ENCODE data around the gene OVOL1. TPM values are rescaled to one million over a fixed set of nuclear protein-coding genes. Genes with fewer than 3 reads are reported as not detected.

The OVOL1 gene
- total and polyA plus RNA-seq, 2 of the 8 experiments (the other 6 are each of a cell fraction or from before 2014, with no cell fraction given), result 2.6 to 3.4 TPM

DNA sequence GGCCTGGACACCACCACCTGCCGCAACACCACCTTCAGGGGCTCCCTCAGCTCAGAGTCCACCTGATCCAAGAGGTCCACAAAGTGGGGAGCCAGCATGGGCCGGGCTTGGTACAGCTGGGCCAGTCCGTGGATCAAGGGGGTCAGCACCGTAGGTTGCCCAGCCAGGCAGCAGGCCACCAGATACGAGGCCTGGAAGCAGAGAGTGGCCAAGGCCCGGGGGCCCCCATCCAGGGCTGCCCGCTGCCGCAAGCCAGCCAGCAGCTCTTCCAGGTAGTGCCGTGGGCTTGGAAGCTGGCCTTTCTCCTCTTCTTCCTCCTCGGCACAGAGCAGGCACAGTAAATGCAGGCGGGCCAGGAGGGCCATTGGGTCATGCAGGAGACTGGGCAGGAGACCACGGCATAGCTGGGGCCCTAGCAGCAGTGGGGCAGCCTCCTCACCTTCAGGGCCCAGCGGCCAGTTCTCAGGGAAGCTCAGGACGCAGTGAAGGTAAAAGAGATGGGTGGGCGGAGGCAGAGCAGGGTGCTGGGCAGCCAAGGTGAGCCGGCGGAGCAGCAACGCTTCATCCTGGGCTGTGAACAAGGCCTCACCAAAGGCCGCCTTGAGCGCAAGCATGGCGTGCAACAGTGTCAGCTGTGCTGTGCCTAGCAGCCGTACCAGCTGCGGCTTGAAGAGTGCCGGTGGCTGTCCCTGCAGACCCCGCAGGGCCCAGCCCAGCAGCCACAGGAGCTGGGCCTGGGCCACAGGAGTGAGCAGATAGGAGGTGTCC is 7.8 kb upstream of the OVOL1 start:
- POLR2A ChIA-PET (ENCODE audit: partially characterized antibody), result interaction anchor here (0.7 to 2.3 kb wide), 14 partner anchors 9 to 126 kb away, joined by 3 to 7 read pairs (median 5); partner anchors contain the start of gene MUS81
- DNase-seq (ENCODE audit: low read depth in 1 of 2, low spot score in 2 of 2), result no peak
- no peak overlapping the region for H3K27ac ChIP-seq (ENCODE audit: low read depth, low read length)
- TF ChIP-seq CEBPB (IDR thresholded peaks at IDR 0.05; ENCODE audit: low read depth, low read length) (no peak), RBBP5 (IDR thresholded peaks at IDR 0.05; ENCODE audit: borderline replicate concordance, low read depth, low read length) (no peak)

More for the DNA sequence above, 7.8 kb upstream of the OVOL1 start:
- no peaks in the 10 kb centered on the region for H3K9me3 ChIP-seq (ENCODE audit: insufficient read depth in 2 of 2, low read depth in 1 of 2, low read length in 1 of 2)
- H2BK12ac ChIP-seq (ENCODE audit: low read depth, low read length), result peak overlapping the region; percentile 60; the same call in 1 of the 2 replicates
- 95% methylated on average over 20 of the region's 25 CpGs; no CpG with 5 or more reads in 1 of the 2 experiments for WGBS, 2 experiments (ENCODE audit: extremely low coverage in 1 of 2, insufficient coverage in 1 of 2, insufficient read length in 1 of 2, insufficient replicate concordance in 2 of 2, low coverage in 1 of 2, low lambda C conversion rate in 2 of 2, missing lambda C conversion rate in 1 of 2)
- peaks cover 4% of the 10 kb centered on the region; the same call in 1 of the 2 replicates for H3K23me2 ChIP-seq (ENCODE audit: low read depth, low read length)
- H3K79me1 ChIP-seq (ENCODE audit: low read depth, low read length), result 0 out of 2 replicates have a peak, but pooled peaks cover 2% of the 10 kb centered on the region
- H3K36me3 ChIP-seq (ENCODE audit: control insufficient read depth in 2 of 4, insufficient read depth in 4 of 4, low read length in 3 of 4), result peaks cover 0 to 11% (median 0%) of the 10 kb centered on the region in 4 experiments; a peak in 3 of 8 replicates
- no peak overlapping the region for H3K9ac ChIP-seq (replicated peaks in 1 of 4; ENCODE audit: extremely low read depth in 1 of 4, low read depth in 3 of 4, low read length in 3 of 4)
- peak overlapping the region; percentile 80; the same call in 1 of the 2 replicates for H4K8ac ChIP-seq (ENCODE audit: extremely low read depth, insufficient read depth, low read length)
- H3K4ac ChIP-seq (replicated peaks; ENCODE audit: insufficient read length, low read depth, low read length), result no peak overlapping the region
- H3K4me2 ChIP-seq (ENCODE audit: insufficient read depth in 1 of 2, low read depth in 2 of 2, low read length in 2 of 2), result peak overlapping the region in 1 of 2 experiments; percentile 95; a peak in 2 of 4 replicates
- FAIRE-seq, result no peak
- peaks cover 1 to 16% of the 10 kb centered on the region in 2 experiments for H4K20me1 ChIP-seq (replicated peaks in 1 of 2; ENCODE audit: control insufficient read depth in 1 of 2, insufficient read depth in 2 of 2, low read length in 2 of 2)
- H3K4me3 ChIP-seq (ENCODE audit: extremely low read depth in 1 of 4, insufficient read depth in 2 of 4, low read depth in 3 of 4, low read length in 4 of 4), result peak overlapping the region in 1 of 4 experiments; percentile 89; a peak in 2 of 8 replicates
- no peak overlapping the region for H2BK120ac ChIP-seq (replicated peaks; ENCODE audit: low read depth, low read length)
- H3K27me3 ChIP-seq (replicated peaks in 1 of 4; ENCODE audit: control insufficient read depth in 3 of 4, extremely low read depth in 1 of 4, insufficient read depth in 3 of 4, low read length in 3 of 4), result peaks cover 0 to 15% (median 11%) of the 10 kb centered on the region in 4 experiments; a peak in 4 of 7 replicates
- no peak overlapping the region for H2AFZ ChIP-seq (ENCODE audit: low read length)
- no peak overlapping the region for H3K14ac ChIP-seq (ENCODE audit: insufficient read length)
- no peak overlapping the region for H3K56ac ChIP-seq (replicated peaks; ENCODE audit: insufficient read length, low read depth, low read length)
- H3K23ac ChIP-seq (ENCODE audit: insufficient read length), result no peak overlapping the region
- no peaks in the 10 kb centered on the region for H3K79me2 ChIP-seq (ENCODE audit: control insufficient read depth in 1 of 2, insufficient read depth in 2 of 2, low read length in 2 of 2)
- CTCF ChIA-PET (ENCODE audit: partially characterized antibody), result interaction anchor here (0.6 to 13.2 kb wide), 45 partner anchors 9 to 443 kb away, joined by 3 to 347 read pairs (median 5); partner anchors contain the start of genes CCDC85B, EFEMP2, FIBP and KAT5
- H2AK5ac ChIP-seq (ENCODE audit: low read depth, low read length), result no peak overlapping the region
- no peak overlapping the region for H2BK20ac ChIP-seq (ENCODE audit: low read length)
- no peak overlapping the region; the same call in 1 of the 2 replicates for H3K18ac ChIP-seq (ENCODE audit: extremely low read depth, low read length)
- H2BK15ac ChIP-seq (ENCODE audit: low read length), result no peak overlapping the region
- H3K4me1 ChIP-seq (replicated peaks in 1 of 4; ENCODE audit: control insufficient read depth in 3 of 4, insufficient read depth in 4 of 4, low read length in 3 of 4), result peaks cover 0 to 14% (median 3%) of the 10 kb centered on the region in 4 experiments; a peak in 6 of 7 replicates
- no peak overlapping the region for H4K91ac ChIP-seq (replicated peaks; ENCODE audit: insufficient read length, low read length)
- peak overlapping the region; percentile 52; the same call in 1 of the 2 replicates for H2BK5ac ChIP-seq (ENCODE audit: low read depth, low read length)
- H4K5ac ChIP-seq (ENCODE audit: insufficient read length, low read depth, low read length), result no peak overlapping the region
